Fibroblast of the aortic adventitia (primary cell): ENCODE measurements around the gene EML3. TPM values are rescaled to one million over a fixed set of nuclear protein-coding genes. Genes with fewer than 3 reads are reported as not detected.

Experiments
- DNase-seq: peaks from one replicate; pipeline ENCODE4 v3.0.0-alpha.2; 2010; ENCODE audit warnings: low read depth
- H3K4me3 ChIP-seq: 2 replicates; pipeline ENCODE4 v1.5.1; 2011; ENCODE audit warnings: low read depth, mild to moderate bottlenecking, control low read depth, low read length, moderate library complexity
- total RNA-seq: library from RNA; depleted of rRNA; stranded (reverse); fragments of >200 nt; gene quantifications from 2 replicates; pipeline ENCODE4 v1.2.3, GENCODE V29; 2012; ENCODE audit warnings: low replicate concordance
- TF ChIP-seq, protein P1 (sequence below): IDR thresholded peaks from 2 replicates; pipeline ENCODE4 v1.5.1; 2011; ENCODE audit warnings: mild to moderate bottlenecking, low read length, control low read depth, inconsistent platforms; ENCODE audit not compliant: insufficient read depth

The EML3 gene
- total RNA-seq, 1 donor, result 22.3 TPM

DNA sequence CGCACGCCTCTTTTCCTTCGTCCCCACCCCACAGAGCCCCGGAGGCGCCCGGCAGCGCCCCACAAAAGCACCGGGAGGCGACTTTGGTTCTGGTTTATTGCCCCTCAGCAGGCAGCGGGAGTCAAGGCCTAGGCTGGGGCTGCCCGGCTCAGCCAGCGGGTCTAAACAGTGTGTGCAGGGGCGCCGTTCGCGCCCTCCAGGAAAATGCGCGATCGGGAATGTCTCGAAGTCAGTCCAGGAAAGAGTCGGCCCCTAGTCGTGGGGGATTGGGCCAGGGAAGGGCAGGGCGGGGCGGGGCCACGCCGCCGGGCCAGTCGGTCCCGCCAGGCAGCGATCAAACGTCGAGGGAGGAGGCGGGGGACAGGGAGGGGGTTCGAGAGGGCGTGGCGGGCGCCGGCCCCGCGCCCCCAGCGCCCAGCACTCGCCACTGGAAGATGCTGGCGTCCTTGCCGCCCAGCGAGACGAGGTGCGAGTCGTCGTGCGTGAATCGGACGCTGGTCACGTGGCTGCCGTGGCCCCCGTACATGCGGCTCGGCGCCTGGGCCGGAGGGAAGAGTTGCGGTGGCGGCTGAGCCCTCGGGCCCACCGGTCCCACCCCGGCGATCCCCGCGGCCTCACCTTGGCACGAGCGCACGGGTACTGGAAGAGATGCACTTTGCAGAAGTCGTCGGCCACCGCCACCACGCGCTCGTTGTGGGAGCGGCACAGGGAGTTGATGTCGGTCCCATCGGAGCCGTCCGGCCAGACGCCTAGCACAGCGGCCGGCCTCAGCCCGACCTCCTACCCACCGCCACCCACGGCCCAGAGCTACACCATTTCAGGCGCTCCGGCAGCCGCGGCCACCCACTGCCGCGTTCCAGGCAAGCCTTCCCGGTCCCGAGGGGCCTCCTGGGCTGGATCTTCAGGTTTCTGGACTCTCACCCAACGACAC is 10.2 kb downstream of the EML3 start:
- DNase-seq, result peak; percentile 57
- TF ChIP-seq, protein P1, sequence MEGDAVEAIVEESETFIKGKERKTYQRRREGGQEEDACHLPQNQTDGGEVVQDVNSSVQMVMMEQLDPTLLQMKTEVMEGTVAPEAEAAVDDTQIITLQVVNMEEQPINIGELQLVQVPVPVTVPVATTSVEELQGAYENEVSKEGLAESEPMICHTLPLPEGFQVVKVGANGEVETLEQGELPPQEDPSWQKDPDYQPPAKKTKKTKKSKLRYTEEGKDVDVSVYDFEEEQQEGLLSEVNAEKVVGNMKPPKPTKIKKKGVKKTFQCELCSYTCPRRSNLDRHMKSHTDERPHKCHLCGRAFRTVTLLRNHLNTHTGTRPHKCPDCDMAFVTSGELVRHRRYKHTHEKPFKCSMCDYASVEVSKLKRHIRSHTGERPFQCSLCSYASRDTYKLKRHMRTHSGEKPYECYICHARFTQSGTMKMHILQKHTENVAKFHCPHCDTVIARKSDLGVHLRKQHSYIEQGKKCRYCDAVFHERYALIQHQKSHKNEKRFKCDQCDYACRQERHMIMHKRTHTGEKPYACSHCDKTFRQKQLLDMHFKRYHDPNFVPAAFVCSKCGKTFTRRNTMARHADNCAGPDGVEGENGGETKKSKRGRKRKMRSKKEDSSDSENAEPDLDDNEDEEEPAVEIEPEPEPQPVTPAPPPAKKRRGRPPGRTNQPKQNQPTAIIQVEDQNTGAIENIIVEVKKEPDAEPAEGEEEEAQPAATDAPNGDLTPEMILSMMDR, result no peak
- H3K4me3 ChIP-seq, result peak overlapping the region; percentile 58

DNA sequence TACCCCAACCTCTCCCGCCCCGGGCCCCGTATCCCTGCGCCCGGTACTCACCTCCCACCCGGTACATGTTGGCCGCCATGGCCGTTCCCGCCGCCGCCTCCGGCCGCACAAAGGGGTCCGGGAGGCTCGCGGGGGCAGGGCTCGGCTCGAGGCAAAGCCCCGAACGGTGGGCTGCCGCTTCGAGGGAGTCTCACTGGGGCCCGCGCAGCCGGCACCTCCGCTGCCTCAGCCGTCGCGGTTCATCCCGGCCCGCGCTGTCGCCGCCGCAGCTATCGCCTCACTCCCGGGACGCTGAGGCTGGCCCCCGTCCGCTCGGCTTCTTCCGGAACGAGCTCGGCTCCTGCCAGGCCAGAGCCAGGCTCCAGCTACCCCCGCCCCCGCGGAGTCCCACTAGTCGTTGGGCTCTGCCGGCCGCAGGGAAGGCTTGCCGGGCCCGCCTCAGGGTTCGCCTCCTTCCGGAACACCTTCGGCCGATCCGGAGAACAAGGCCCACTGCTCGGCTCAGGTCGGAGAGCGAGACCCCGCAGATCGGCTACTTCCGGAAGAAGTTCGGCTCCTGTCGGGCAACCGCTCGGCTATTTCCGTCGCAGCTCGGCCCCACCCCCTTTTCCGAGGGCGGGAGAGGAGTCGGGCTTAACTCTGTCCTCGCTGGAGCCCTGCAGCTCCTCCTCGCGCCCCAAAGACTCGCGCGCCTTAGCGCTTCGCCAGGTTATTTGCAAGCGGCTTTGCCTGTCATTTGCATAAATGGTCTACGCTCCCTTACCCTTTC is 11.0 kb downstream of the EML3 start, which contains the start of gene MTA2:
MTA2 (minus strand) TSS at position 494 of the 769 bp plus-strand sequence; CDS start at position 79, 415 bp downstream.
- peak; percentile 97 for DNase-seq
- H3K4me3 ChIP-seq, result peak within 1 kb of the TSS; percentile 87
- TF ChIP-seq, protein P1, result no peak

DNA sequence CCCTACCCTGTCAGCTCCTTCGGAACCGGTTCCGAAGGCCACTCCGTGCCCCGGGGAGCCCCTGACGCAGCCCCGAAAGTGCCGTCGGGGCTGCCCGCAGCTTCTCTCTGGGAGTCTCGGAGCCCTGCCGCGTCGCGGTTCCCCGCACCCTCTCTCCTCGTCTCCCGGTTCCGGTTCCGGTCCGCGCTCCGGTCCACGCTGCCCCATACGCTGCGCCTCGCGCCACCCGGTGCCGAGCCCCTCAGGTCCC is 11.5 kb downstream of the EML3 start:
- peak overlapping the region; percentile 87 for H3K4me3 ChIP-seq
- TF ChIP-seq, protein P1, result no peak
- DNase-seq, result no peak

DNA sequence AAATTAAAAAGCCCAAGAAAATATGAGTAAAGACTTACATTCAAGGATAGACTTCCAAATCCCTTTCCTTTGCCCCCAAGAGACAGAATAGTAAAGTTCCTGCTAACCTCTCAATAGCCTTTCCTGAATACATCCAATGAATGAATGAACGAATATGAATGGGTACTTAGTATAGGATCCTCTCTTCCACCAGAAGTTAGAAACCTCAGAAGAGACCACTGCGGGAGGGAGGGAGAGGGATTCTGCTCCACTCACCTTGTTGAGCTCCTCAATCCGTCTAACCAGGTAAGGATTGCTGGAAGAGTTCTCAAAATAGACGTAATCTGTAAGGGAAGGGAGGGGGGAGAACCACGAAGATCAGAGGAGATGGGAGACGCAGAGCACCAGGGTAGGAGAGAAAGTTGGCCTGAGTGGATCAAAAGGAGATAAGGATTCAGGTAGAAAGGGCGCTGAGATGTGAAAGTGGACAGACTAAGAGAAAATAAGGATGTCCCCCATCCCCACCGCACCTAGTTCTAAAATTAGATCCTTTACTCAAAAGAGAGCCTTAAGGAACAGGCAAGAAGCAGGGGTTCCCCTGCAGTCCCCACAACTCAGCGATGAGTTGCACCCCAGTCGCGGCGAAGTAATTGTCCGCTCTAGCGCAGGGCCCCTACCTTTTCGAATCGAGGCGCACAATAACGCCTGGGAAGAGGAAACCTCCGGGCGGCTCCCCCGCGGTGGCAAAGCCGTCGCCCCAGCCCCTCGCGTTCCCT is 12.0 kb downstream of the EML3 start:
- TF ChIP-seq, protein P1, result no peak
- no peak for DNase-seq
- H3K4me3 ChIP-seq, result peak overlapping the region; percentile 87

DNA sequence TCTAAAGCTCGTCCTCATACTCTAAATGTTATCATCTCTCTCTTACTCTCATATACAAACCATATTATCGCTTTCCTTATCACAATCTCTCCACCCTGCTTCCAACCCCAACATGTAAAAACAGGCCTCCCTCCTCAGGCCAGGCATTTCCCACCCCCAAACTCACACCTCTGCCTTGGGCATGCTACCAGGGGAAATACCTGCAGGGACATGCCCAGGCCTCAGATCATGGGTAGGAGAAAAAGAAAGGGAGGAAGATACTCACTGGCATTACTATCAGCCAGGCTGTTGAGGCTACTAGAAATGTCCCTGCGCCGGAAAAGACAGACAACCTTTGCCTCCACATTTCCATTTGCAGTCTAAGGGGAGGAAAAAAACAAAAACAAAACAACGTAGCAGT is 12.7 kb downstream of the EML3 start:
- no peak for DNase-seq
- TF ChIP-seq, protein P1, result no peak
- peak overlapping the region; percentile 87 for H3K4me3 ChIP-seq

DNA sequence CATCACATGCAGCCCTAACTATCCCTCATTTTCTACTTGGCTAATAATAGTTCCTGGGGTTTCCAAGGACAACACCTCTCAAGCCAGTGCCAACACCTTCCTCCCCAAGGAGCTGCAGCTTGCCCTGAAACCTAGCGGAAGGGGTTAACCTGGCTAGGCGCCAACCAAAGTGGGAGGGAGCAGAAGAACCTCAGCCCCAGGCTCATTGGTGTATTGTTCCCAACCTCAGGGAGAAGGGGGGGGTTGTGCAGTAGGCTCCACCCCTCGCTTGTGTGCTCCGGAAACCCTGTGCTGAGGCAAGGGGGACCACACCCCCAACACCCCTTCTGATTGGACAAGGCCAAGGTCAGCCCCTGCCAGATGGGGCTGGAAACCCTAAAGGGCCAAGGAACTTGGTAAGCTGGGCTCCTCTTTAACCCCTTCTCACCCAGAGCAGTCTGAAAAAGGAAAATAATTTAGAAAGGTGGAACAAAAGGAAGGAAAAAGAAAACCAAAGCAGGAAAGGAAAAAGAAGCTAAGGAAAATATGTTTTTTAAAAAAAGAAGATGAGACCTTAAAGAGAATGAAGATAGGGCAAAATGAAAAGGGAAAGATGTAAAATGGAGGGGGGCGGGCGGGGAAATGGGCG is 13.4 kb downstream of the EML3 start:
- peak overlapping the region; percentile 87 for H3K4me3 ChIP-seq
- TF ChIP-seq, protein P1, result no peak
- peak; percentile 99 for DNase-seq
